Hematopoietic multipotent progenitor cell treated with erythropoietin and hydrocortisone succinate and interleukin-3 and kit ligand, for 17 days (in vitro differentiated cells): Measurements from ENCODE around the gene TKTL1.
"Not testable (repeated sequence)": the region's sequence is repeated elsewhere in the genome, so short reads cannot be mapped to it uniquely, and the experiment has no call there.

Source experiments
- DNase-seq: peaks from one replicate; pipeline ENCODE4 v3.0.0-alpha.2; 2015; ENCODE audit warnings: low spot score

Gene TKTL1, protein sequence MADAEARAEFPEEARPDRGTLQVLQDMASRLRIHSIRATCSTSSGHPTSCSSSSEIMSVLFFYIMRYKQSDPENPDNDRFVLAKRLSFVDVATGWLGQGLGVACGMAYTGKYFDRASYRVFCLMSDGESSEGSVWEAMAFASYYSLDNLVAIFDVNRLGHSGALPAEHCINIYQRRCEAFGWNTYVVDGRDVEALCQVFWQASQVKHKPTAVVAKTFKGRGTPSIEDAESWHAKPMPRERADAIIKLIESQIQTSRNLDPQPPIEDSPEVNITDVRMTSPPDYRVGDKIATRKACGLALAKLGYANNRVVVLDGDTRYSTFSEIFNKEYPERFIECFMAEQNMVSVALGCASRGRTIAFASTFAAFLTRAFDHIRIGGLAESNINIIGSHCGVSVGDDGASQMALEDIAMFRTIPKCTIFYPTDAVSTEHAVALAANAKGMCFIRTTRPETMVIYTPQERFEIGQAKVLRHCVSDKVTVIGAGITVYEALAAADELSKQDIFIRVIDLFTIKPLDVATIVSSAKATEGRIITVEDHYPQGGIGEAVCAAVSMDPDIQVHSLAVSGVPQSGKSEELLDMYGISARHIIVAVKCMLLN

DNA sequence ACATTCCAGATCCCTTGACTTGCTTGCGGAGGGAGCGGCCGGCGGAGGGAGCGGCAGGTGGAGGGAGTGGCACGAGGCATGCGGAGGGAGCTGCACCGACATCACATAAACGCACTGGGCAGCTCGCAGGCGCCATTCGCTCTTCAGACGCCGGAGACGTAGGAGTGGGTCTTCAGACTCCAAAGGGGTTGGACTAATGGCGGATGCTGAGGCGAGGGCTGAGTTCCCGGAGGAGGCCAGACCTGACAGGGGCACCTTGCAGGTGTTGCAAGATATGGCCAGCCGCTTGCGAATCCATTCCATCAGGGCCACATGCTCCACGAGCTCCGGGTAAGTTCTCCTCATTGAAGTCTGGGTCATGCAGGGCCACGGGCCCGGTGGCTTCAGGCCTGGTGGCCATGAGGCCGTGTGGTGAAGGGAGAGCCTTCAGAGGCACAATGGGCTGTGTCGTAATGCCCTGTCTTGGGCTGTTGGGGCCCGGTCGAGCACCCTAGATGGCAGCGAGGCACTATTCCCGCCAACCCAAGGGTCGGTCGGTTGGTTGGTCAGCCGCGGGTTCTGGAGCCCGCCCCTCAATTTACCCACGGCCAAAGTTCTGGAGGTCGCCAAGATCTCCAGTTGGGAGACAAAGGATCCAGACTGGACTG is at the start of gene TKTL1:
TSS of gene TKTL1 (plus strand) at position 132 of the 647 bp plus-strand sequence. CDS start at position 197, 65 bp downstream.
- no peak for DNase-seq

DNA sequence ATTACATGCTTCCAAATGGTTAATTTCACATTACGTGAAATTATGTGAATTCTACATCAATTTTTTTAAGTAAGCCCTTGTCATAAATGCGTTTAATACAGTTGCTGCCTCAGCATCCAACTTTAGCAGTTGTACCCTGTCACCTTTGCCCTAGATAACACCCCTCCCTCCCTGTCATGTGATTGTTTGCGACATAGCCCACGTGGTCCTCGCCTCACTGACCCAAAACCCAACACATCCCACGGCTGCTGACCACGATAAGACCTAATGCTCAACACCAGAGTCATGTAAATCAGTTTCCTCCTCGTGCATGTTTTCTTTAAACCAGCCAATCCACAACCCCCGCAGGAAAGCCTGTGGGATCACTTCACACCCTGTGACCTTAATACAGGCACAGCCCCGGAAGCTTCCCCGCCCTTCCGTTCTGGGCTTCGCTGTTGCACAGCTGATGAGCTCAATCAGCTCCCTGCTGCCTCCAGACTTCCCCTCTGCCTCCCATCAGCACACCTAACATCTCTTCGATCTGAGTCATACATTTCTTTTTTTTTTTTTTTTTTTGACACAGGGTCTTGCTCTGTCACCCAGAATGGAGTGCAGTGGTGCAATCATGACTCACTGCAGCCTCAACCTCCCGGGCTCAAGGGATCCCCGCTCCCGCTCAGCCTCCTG is 48.1 kb upstream of the TKTL1 start:
- not testable (repeated sequence) for DNase-seq

DNA sequence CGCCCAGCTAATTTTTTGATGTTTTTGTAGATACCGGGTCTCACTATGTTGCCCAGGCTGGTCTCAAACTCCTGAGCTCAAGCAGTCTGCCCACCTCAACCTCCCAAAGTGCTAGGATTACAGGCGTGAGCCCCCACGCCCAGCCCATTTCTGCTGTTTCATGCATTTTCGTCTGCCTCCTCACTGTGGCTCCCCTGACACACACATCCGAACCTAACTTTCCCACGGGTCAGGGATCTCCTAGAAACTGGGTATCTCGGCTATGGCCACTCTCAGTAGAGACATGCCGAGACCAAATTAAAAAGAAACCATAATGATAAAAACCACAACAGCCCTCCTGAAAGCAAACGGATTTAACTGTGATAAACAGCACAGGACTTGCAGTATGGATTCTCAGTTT is 47.5 kb upstream of the TKTL1 start:
- not testable (repeated sequence) for DNase-seq

DNA sequence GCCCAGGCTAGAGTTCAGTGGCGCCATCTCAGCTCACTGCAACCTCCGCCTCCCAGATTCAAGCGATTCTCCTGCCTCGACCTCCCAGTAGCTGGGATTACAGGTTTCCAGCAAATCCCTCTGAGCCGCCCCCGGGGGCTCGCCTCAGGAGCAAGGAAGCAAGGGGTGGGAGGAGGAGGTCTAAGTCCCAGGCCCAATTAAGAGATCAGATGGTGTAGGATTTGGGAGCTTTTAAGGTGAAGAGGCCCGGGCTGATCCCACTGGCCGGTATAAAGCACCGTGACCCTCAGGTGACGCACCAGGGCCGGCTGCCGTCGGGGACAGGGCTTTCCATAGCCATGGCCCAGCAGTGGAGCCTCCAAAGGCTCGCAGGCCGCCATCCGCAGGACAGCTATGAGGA is 38.3 kb upstream of the TKTL1 start, which contains the start of gene OPN1MW3:
TSS of gene OPN1MW3 (plus strand) at position 301 of the 400 bp plus-strand sequence. CDS start at position 339, 38 bp downstream.
- not testable (repeated sequence) for DNase-seq

DNA sequence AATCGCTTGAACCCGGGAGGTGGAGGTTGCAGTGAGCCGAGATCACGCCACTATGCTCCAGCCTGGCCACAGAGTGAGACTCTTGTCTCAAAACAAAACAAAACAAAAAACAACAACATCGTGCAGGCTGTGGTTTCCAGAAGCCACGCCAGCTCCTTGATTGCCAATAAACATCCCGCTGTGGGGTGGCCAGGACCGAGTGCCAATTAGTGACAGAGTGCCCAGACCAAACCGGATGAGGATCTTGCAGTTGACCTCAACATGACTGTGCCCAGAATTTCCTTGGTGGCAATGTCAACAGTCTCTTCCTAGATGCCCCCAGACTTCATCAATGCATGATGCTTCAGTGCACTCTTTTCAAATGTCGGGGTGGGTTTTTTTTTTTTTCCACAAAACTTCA is 36.9 kb upstream of the TKTL1 start:
- not testable (repeated sequence) for DNase-seq

DNA sequence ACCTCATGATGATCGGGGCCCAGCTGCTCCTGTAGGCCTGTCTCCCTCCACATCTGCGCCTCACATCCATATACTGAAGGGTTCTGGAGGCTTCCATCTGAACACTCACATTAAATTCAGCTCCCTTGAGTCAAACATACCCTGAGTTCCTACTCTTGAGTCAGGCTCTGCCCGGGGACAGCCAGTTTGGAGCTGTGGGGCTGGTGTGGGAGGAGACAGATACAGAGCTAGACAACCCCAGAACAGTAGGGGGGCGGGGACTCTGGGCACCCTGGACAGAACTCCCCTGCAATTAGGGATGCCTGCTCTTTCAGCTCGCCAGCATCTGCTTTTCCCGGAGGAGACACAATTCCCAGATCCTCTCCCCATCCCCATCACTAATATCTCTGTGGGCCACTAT is 32.5 kb upstream of the TKTL1 start:
- DNase-seq, result not testable (repeated sequence)

DNA sequence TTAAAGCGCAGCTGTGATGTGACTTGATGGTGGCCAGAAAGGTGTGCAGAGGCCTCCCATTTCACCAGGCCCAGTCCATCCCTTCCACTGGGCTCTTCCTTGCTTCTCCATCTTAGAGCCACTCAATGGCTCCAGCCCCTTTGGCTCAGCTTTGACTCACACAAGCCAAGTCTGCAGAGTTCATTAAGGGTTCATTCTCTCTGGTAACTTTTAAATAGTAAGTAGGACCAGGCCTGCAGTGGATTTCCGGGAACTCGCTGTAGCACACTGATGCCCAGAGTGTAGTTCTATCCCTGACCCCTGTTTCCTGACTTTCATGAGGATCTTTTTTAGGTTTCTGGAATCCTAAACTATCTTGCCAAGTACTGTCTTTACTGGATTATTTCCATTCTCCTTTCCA is 26.4 kb upstream of the TKTL1 start:
- DNase-seq, result not testable (repeated sequence)

DNA sequence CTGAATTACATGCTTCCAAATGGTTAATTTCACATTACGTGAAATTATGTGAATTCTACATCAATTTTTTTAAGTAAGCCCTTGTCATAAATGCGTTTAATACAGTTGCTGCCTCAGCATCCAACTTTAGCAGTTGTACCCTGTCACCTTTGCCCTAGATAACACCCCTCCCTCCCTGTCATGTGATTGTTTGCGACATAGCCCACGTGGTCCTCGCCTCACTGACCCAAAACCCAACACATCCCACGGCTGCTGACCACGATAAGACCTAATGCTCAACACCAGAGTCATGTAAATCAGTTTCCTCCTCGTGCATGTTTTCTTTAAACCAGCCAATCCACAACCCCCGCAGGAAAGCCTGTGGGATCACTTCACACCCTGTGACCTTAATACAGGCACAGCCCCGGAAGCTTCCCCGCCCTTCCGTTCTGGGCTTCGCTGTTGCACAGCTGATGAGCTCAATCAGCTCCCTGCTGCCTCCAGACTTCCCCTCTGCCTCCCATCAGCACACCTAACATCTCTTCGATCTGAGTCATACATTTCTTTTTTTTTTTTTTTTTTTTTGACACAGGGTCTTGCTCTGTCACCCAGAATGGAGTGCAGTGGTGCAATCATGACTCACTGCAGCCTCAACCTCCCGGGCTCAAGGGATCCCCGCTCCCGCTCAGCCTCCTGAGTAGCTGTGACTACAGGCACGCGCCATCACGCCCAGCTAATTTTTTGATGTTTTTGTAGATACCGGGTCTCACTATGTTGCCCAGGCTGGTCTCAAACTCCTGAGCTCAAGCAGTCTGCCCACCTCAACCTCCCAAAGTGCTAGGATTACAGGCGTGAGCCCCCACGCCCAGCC is 10.9 kb upstream of the TKTL1 start:
- not testable (repeated sequence) for DNase-seq

DNA sequence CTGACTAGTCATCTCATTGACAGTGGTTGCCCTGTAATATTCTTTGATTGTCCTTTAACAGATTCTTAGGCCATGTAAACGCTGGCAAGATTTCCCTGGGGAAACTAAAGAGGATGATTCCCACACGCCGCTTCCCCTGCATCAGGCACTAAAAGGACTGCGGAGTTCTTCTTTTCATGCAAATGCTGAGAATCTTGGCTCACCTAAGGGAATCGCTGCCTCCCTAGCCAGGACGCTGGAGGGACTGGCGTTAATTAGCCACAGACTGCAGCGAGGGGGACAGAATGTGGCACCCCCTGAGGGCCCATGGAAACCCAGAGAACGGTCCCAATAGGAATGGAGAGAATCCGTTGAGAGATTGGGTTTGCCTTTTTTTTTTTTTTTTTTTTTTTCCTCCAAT is 9.2 kb upstream of the TKTL1 start:
- not testable (repeated sequence) for DNase-seq

DNA sequence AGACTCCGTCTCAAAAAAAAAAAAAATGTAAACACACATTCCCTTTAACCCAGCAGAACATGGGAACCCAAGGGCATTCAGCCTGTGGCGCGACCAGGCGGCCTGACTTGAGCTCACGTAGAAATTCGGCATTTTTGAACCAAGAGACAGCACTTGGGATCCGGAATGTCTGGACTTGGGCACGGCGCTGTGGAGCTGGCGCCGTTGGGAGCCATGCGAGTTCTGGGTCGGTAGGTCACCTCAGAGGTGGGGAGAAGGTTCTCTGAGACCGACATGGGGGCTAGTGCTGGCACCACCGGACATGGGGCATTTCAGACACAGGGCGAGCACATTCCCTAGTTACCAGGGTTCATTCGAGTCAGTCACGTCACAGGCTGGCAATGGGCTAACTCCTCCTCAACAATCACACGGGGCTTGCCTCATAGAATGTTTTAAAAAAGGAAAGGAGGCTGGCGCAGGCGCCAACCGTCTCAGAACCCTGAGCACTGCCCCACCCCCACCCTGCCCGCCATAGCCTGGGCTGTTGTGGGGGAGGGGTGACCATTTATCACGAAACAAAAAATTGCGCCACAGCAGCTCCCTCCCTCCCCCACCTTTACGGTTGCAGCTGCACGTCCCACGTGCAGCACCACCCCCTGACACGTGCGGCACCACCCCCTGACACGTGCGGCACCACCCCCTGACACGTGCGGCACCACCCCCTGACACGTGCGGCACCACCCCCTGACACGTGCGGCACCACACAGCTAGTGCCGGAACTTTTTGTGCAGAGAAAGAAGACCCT is 612 bp upstream of the TKTL1 start, which contains the start of gene TEX28:
TSS of gene TEX28 (minus strand) at position 334 of the 784 bp plus-strand sequence. CDS start 3,007 bp downstream, outside the sequence.
- no peak for DNase-seq

DNA sequence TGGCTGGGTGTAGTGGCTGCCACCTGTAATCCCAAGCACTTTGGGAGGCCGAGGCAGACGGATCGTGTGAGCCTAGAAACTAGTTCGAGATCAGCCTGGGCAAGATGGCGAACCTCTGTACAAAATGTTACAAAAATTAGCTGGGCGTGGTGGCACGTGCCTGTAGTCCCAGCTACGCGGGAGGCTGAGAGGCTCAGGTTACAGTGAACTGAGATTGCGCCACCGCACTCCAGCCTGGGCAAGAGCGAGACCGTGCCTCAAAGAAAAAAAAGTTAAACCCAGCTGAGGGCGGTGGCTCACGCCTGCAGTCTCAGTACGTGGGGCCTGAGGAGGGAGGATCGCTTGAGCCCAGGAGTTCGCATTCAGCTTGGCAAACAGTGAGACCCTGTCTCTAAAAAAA is 1.1 kb downstream of the TKTL1 start:
- DNase-seq, result no peak

DNA sequence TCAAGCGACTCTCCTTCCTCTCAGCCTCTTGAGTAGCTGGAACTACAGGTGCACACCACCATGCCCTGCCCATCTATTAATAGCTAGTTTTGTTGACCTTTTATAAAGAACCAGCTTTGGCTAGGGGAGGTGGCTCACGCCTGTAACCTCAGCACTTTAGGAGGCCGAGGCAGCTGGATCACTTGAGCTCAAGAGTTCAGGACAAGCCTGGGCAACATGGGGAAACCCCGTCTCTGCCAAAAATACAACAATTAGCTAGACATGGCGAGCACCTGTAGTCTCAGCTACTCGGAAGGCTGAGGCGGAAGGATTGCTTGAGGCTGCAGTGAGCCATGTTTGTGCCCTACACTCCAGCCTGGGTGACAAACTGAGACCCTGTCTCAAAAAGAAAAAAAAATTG is 2.7 kb downstream of the TKTL1 start:
- no peak for DNase-seq

DNA sequence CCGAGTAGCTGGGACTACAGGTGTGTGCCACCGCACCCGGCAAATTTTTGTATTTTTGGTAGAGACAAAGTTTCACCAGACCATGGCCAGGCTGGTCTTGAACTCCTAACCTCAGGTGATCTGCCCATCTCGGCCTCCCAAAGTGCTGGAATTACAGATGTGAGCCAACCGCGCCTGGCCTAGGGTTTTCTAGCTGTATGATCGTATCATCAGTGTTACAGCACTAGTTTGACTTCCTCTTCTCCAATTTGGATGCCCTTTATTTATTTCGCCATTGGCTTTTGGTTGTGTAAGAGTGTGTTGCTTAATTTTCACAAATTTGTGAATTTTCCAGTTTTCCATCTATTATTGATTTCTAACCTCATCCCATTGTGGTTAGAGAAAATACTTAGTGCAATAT is 5.2 kb downstream of the TKTL1 start:
- no peak for DNase-seq

DNA sequence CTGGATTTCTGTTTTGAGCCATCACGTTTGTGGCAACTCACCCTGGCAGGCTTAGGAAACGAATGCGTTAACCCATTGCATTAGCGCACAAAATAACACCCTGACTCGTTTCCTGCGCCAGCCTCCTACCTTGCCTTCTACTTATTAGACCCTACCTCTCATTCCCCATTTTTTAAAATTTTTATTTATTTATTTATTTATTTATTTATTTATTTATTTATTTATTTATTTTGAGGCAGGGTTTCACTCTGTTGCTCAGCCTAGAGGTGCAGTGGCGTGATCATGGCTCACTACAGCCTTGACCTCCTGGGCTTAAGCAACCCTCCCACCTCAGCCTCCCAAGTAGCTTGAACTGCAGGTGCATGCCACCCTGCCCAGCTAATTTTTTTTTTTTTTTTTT is 7.4 kb downstream of the TKTL1 start:
- DNase-seq, result not testable (repeated sequence)

DNA sequence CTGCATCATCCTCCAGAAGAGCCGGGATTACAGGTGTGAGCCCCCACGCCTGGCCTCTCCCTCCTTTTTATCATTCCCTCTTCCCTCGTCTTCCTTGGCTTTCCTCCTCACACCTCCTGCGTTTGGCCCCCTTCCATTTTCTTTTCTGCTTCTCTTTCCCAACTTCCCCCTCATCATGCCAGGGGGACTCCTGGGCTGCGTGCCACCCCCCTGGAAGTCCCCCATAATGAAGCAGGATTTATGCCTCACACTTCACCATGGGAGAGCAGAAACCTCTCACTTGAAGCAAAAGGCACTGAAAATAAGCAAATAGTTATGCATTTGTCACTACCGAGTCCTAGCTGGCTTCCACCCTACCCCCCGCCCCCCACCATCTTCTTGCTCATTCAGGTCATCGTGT is 7.9 kb downstream of the TKTL1 start:
- no peak for DNase-seq

DNA sequence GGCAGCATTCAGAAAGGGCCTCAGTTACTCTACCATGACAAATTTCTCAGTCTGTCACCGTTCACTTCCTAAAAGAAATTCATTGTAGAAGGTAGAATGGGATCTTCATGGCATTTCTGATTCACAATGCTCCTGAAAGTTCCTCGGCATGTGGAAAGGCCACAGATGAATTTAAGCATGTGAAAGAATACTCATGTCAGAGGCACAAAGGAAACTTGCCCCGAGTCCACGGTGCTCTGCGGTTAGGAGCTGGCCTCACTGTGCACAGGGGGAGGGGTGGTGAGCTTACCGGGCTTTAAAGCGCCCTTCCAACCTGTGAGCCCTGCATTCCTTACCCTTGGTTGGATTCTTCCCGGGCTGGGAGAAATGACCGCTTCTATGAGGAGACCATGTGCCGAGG is 9.3 kb downstream of the TKTL1 start:
- DNase-seq, result no peak

DNA sequence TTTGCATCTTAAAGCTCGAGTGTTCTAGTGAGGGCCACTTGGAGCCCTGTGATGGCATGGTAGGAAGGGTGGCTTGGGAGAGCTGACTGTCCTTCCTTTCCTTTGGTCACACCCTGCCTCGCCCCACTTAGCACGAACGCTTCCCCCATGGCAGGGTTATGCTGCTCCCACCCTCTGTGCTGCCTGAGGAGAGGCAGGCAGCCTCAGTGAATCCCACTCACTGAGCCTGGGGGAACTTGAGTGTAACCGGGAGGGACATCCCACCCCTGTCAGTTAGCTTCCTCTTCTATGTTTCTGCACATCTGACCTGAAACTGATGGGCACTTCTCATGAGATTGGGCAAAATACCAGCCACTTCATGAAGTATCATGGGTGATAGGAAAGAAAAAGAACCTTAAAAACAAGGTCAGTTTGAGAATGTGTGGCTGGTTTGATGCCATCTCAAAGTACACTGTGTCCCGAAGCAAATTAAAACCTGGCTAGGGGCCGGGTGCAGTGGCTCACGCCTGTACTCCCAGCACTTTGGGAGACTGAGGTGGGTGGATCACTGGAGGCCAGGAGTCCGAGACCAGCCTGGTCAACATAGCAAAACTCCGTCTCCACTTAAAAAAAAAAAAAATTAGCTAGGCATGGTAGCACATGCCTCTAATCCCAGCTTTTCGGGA is 10.1 kb downstream of the TKTL1 start:
- DNase-seq, result no peak

DNA sequence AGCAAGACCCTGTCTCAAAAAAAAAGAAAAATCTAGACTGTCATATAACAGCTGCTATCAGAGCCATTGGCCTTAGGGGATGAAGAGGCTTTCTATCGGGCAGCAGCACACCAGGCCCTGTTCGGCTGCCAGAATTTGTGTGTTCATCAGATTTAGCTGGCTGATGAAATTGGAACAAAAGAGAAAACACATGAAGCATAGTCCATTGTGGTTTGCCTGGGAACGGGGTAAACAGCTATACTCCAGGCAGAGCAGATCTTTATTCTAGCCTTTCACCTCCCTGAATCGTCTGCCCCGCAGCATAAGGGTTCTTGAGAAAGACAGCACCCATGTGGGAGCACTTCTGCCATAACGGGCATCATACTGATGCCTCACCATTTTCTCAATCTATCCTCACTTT is 11.6 kb downstream of the TKTL1 start:
- DNase-seq, result no peak

DNA sequence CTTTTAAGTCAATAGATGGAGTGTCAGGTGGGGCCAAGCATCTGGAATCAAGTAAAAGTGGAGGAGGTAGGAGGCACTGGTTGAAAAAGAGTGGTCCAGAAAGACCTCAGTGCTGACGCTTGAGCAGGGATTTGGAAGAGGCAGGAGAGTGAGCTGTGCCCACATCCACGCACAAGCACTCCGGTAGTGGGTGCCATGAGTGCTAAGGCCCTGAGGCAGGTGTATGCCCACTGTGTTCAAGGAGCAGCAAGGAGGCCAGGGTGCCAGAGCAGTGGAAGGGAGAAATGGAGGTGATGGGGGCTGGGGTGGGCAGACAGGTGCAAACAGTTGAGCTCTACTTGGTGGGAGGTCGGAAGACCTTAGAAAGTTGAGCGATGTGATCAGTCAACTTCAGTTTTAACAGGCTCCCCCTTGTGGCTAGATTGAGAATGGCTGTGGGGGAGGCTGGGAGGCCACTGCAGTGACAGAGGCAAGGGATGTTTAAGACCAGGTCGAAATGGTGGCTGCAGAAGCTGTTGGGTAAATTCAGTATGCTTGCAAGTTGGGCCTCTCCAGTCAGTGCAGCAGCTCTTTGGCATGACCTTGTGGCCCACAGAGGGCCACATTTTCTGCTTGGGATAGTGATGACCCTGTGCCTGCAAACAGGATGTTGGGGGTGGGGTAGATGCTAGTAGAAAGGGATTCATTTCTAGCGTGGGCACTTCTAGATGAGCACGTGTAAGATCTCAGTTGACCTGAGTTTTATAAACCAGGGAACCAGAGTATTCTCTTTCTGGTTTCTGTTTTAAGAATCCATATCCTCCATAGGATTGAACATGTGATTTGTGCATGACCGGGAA is 12.7 kb downstream of the TKTL1 start:
- DNase-seq, result peak; percentile 74
